ENCODE data around the gene LRRC8C.

- TF ChIP-seq POLR2A (IDR thresholded peaks at IDR 0.05): no peak
- TF ChIP-seq, protein P1, sequence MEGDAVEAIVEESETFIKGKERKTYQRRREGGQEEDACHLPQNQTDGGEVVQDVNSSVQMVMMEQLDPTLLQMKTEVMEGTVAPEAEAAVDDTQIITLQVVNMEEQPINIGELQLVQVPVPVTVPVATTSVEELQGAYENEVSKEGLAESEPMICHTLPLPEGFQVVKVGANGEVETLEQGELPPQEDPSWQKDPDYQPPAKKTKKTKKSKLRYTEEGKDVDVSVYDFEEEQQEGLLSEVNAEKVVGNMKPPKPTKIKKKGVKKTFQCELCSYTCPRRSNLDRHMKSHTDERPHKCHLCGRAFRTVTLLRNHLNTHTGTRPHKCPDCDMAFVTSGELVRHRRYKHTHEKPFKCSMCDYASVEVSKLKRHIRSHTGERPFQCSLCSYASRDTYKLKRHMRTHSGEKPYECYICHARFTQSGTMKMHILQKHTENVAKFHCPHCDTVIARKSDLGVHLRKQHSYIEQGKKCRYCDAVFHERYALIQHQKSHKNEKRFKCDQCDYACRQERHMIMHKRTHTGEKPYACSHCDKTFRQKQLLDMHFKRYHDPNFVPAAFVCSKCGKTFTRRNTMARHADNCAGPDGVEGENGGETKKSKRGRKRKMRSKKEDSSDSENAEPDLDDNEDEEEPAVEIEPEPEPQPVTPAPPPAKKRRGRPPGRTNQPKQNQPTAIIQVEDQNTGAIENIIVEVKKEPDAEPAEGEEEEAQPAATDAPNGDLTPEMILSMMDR (IDR thresholded peaks at IDR 0.05): no peak
Observed at GRCh38 chr1:89736937-89737733, 104.2 kb downstream of the LRRC8C start.

All from right lobe of liver (tissue), 4 donors.